CD4-positive, alpha-beta memory T cell (primary cell): ENCODE data around the gene CHST7. TPM values are rescaled to one million over a fixed set of nuclear protein-coding genes. Genes with fewer than 3 reads are reported as not detected.

Experiments used
- CTCF ChIA-PET: fragments of 350-600 bp; sonication (Branson Sonifier 250); formaldehyde crosslinking; loops from one replicate; lab custom pipeline; 2021; ENCODE audit warnings: inconsistent platforms; ENCODE audit not compliant: partially characterized antibody; lab: Charles Lee
- POLR2A ChIA-PET: fragments of 350-600 bp; sonication (Branson Sonifier 250); formaldehyde crosslinking; loops from one replicate; lab custom pipeline; 2021; ENCODE audit not compliant: partially characterized antibody; lab: Charles Lee
- DNase-seq, 5 donors: peaks; one replicate each; pipeline versions ENCODE4 v3.0.0 to v3.0.0-alpha.2; 2020 to 2022; ENCODE audit warnings: mixed read lengths in 1 of 5
- H3K27ac ChIP-seq: one replicate; pipeline ENCODE4 v1.7.0; 2013; ENCODE audit warnings: low read depth, low read length
- H3K27me3 ChIP-seq: 2 replicates; pipeline ENCODE4 v1.7.0; 2013; ENCODE audit warnings: mild to moderate bottlenecking, low read length, moderate library complexity; ENCODE audit not compliant: insufficient read depth
- H3K36me3 ChIP-seq: 2 replicates; pipeline ENCODE4 v1.7.0; 2013; ENCODE audit warnings: mild to moderate bottlenecking, low read length, moderate library complexity; ENCODE audit not compliant: insufficient read depth
- H3K4me1 ChIP-seq: 2 replicates; pipeline ENCODE4 v1.7.0; 2013; ENCODE audit warnings: mild to moderate bottlenecking, low read length, moderate library complexity; ENCODE audit not compliant: insufficient read depth
- H3K4me3 ChIP-seq, 2 donors: one replicate each; pipeline ENCODE4 v1.7.0; 2013; ENCODE audit warnings: low read length in 2 of 2, mild to moderate bottlenecking in 1 of 2
- H3K9me3 ChIP-seq, 2 donors: one replicate each; pipeline ENCODE4 v1.7.0; 2013; ENCODE audit warnings: low read length in 2 of 2, control low read depth in 1 of 2; ENCODE audit not compliant: control insufficient read depth in 1 of 2
- H3K27ac Mint-ChIP-seq, 7 donors: one replicate each; pipeline ENCODE4 v1.8.0; 2020 to 2021; ENCODE audit warnings: mixed read lengths in 7 of 7, mild to moderate bottlenecking in 6 of 7, inconsistent platforms in 3 of 7, moderate library complexity in 3 of 7
- H3K27me3 Mint-ChIP-seq, 2 donors: one replicate each; pipeline ENCODE4 v1.8.0; 2020 to 2021; ENCODE audit warnings: mixed read lengths in 2 of 2
- H3K36me3 Mint-ChIP-seq, 2 donors: one replicate each; pipeline ENCODE4 v1.8.0; 2020 to 2021; ENCODE audit warnings: mixed read lengths in 2 of 2, inconsistent platforms in 1 of 2, mild to moderate bottlenecking in 1 of 2
- H3K4me1 Mint-ChIP-seq, 4 donors: one replicate each; pipeline ENCODE4 v1.8.0; 2020 to 2021; ENCODE audit warnings: mixed read lengths in 4 of 4, mild to moderate bottlenecking in 1 of 4
- H3K4me3 Mint-ChIP-seq, 8 donors: one replicate each; pipeline ENCODE4 v1.8.0; 2020 to 2021; ENCODE audit warnings: mixed read lengths in 8 of 8, mild to moderate bottlenecking in 7 of 8, moderate library complexity in 6 of 8, inconsistent platforms in 3 of 8
- H3K9me3 Mint-ChIP-seq, 8 donors: one replicate each; pipeline ENCODE4 v1.8.0; 2020 to 2021; ENCODE audit warnings: mixed read lengths in 8 of 8, mild to moderate bottlenecking in 5 of 8, inconsistent platforms in 3 of 8, moderate library complexity in 1 of 8
- intact Hi-C: fragments of 100-400 bp; cut with micrococcal nuclease; formaldehyde crosslinking; loops from one replicate; pipeline ENCODE4 v1.15.1; 2023
- polyA plus RNA-seq, 2 donors: library from polyadenylated mRNA; unstranded; fragments of 300-500 nt; fragmentation: Illumina TruSeq; gene quantifications; one replicate each; pipeline ENCODE4 v1.2.3, GENCODE V29; 2021
- total RNA-seq, 2 experiments: library from RNA; stranded (reverse); gene quantifications; one replicate each; pipeline ENCODE4 v1.2.3, GENCODE V29; 2021

The CHST7 gene
- total and polyA plus RNA-seq, 4 experiments from 2014 or later: 8.9 to 16.2 (median 11.6) TPM

- H3K36me3 Mint-ChIP-seq: peaks cover 5% of the 10 kb centered on the region in 2 donors
- H3K4me3 Mint-ChIP-seq: peak overlapping the region; percentile 41 to 88 (median 58)
- Histone ChIP-seq H3K27ac (peak overlapping the region; percentile 47), H3K27me3 (no peaks in the 10 kb centered on the region), H3K4me1 (peaks cover 68% of the 10 kb centered on the region), H3K36me3 (no peaks in the 10 kb centered on the region), H3K9me3 (no peaks in the 10 kb centered on the region), H3K4me3 (peak overlapping the region in 1 of 2 donors; percentile 6)
- H3K9me3 Mint-ChIP-seq: no peaks in the 10 kb centered on the region
- H3K27me3 Mint-ChIP-seq: no peaks in the 10 kb centered on the region
- DNase-seq: no peak
- intact Hi-C loops: no loop called here
- CTCF ChIA-PET: interaction anchor here (1.1 to 6.5 kb wide), 5 partner anchors 9 to 55 kb away, joined by 3 to 39 read pairs (median 8); no protein-coding TSS in a partner anchor
- H3K4me1 Mint-ChIP-seq: peaks cover 25 to 73% (median 50%) of the 10 kb centered on the region in 4 donors
- H3K27ac Mint-ChIP-seq: peak overlapping the region; percentile 28 to 91 (median 85)
- POLR2A ChIA-PET: interaction anchor here (0.8 to 6.1 kb wide), 5 partner anchors 10 to 30 kb away, joined by 3 to 83 read pairs (median 8); partner anchors contain the start of gene CHST7
Observed at GRCh38 chrX:46587158-46587557, 13.6 kb downstream of the CHST7 start.

GRCh38 chrX:46587753-46588171, 14.2 kb downstream of the CHST7 start:
- POLR2A ChIA-PET: interaction anchor here (0.8 to 6.1 kb wide), 5 partner anchors 11 to 30 kb away, joined by 3 to 83 read pairs (median 8); partner anchors contain the start of gene CHST7
- intact Hi-C loops: loop anchor here (1.0 kb wide), 1 partner anchor 14 kb away; the partner anchor contains the start of gene CHST7
- H3K4me3 Mint-ChIP-seq: peak overlapping the region; percentile 75 to 88 (median 80)

GRCh38 chrX:46588263-46588662, 14.7 kb downstream of the CHST7 start:
- POLR2A ChIA-PET: interaction anchor here (0.7 to 6.1 kb wide), 5 partner anchors 11 to 1810 kb away, joined by 3 to 83 read pairs (median 8); partner anchors contain the start of gene CHST7
- Mint-ChIP-seq H3K9me3 (no peaks in the 10 kb centered on the region), H3K27ac (peak overlapping the region; percentile 89 to 94 (median 91)), H3K27me3 (no peaks in the 10 kb centered on the region), H3K36me3 (peaks cover 5% of the 10 kb centered on the region in 2 donors), H3K4me1 (peaks cover 23 to 68% (median 45%) of the 10 kb centered on the region in 4 donors), H3K4me3 (peak overlapping the region; percentile 75 to 88 (median 80))
- Histone ChIP-seq H3K36me3 (no peaks in the 10 kb centered on the region), H3K27ac (peak overlapping the region; percentile 47), H3K4me3 (peak overlapping the region in 1 of 2 donors; percentile 6), H3K27me3 (no peaks in the 10 kb centered on the region), H3K4me1 (peaks cover 61% of the 10 kb centered on the region), H3K9me3 (no peaks in the 10 kb centered on the region)
- DNase-seq: peak in 4 of 5 donors; percentile 35 to 65 (median 38)
- intact Hi-C loops: loop anchor here (1.0 kb wide), 1 partner anchor 15 kb away; the partner anchor contains the start of gene CHST7
- CTCF ChIA-PET: interaction anchor here (1.1 to 6.5 kb wide), 4 partner anchors 8 to 54 kb away, joined by 3 to 39 read pairs (median 8); no protein-coding TSS in a partner anchor

More at GRCh38 chrX:46587753-46588171, 14.2 kb downstream of the CHST7 start:
- no peaks in the 10 kb centered on the region for H3K9me3 Mint-ChIP-seq
- Histone ChIP-seq H3K9me3 (no peaks in the 10 kb centered on the region), H3K4me3 (peak overlapping the region; percentile 6 to 32), H3K27me3 (no peaks in the 10 kb centered on the region), H3K36me3 (no peaks in the 10 kb centered on the region), H3K4me1 (peaks cover 62% of the 10 kb centered on the region), H3K27ac (peak overlapping the region; percentile 47)
- H3K27ac Mint-ChIP-seq: peak overlapping the region; percentile 89 to 94 (median 91)
- no peak for DNase-seq
- no peaks in the 10 kb centered on the region for H3K27me3 Mint-ChIP-seq
- CTCF ChIA-PET: interaction anchor here (1.1 to 6.5 kb wide), 5 partner anchors 9 to 54 kb away, joined by 3 to 39 read pairs (median 8); no protein-coding TSS in a partner anchor
- peaks cover 23 to 72% (median 47%) of the 10 kb centered on the region in 4 donors for H3K4me1 Mint-ChIP-seq
- peaks cover 5% of the 10 kb centered on the region in 2 donors for H3K36me3 Mint-ChIP-seq

- Mint-ChIP-seq H3K4me3 (peak overlapping the region in 7 of 8 donors; percentile 2 to 54 (median 42)), H3K27ac (peak overlapping the region in 5 of 7 donors; percentile 38 to 91 (median 58)), H3K9me3 (no peaks in the 10 kb centered on the region), H3K36me3 (peaks cover 3 to 5% of the 10 kb centered on the region in 2 donors), H3K27me3 (no peaks in the 10 kb centered on the region), H3K4me1 (peaks cover 19 to 64% (median 44%) of the 10 kb centered on the region in 4 donors)
- Histone ChIP-seq H3K4me1 (peaks cover 54% of the 10 kb centered on the region), H3K36me3 (no peaks in the 10 kb centered on the region), H3K27ac (no peak overlapping the region), H3K9me3 (no peaks in the 10 kb centered on the region), H3K4me3 (no peak overlapping the region), H3K27me3 (no peaks in the 10 kb centered on the region)
- intact Hi-C loops: no loop called here
- POLR2A ChIA-PET: interaction anchor here (0.8 to 6.1 kb wide), 6 partner anchors 10 to 52 kb away, joined by 3 to 83 read pairs (median 6); partner anchors contain the start of gene CHST7
- CTCF ChIA-PET: interaction anchor here (1.2 to 6.5 kb wide), 4 partner anchors 9 to 52 kb away, joined by 3 to 39 read pairs (median 3); no protein-coding TSS in a partner anchor
- no peak for DNase-seq
Observed at GRCh38 chrX:46589977-46590723, 16.6 kb downstream of the CHST7 start.

DNA sequence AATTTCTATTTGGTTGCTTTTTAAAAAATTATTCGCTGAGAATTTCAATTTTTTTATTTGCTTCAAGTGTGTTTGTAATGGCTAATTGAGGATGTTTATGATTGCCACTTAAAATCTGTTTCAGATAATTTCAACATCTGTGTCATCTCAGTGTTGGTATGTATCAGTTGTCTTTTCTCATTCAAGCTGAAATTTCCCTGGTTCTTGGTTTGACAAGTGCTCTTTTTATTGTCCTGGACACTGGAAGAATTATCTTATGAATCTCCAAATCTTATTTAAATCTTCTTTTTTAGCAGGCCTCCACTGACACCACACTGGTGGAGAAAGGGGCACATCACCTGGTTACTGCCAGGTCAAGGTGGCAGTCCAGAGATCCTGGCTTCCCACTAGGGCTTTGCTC, 21.5 kb downstream of the CHST7 start:
- ChIA-PET POLR2A (no interaction called here), CTCF (no interaction called here)
- Histone ChIP-seq H3K4me3 (no peak overlapping the region), H3K27ac (no peak overlapping the region), H3K4me1 (peaks cover 14% of the 10 kb centered on the region), H3K36me3 (no peaks in the 10 kb centered on the region), H3K27me3 (no peaks in the 10 kb centered on the region), H3K9me3 (no peaks in the 10 kb centered on the region)
- H3K4me1 Mint-ChIP-seq: peaks cover 11 to 34% (median 20%) of the 10 kb centered on the region in 4 donors
- peaks cover 8% of the 10 kb centered on the region in 2 donors for H3K36me3 Mint-ChIP-seq
- H3K27ac Mint-ChIP-seq: no peak overlapping the region
- no peaks in the 10 kb centered on the region for H3K27me3 Mint-ChIP-seq
- intact Hi-C loops: no loop called here
- H3K9me3 Mint-ChIP-seq: no peaks in the 10 kb centered on the region
- H3K4me3 Mint-ChIP-seq: no peak overlapping the region
- DNase-seq: no peak

- H3K4me3 ChIP-seq: no peak overlapping the region
- H3K27me3 ChIP-seq: no peaks in the 10 kb centered on the region
- Mint-ChIP-seq H3K36me3 (peaks cover 3 to 14% of the 10 kb centered on the region in 2 donors), H3K4me1 (peaks cover 8 to 19% (median 11%) of the 10 kb centered on the region in 4 donors), H3K27ac (no peak overlapping the region), H3K27me3 (no peaks in the 10 kb centered on the region), H3K9me3 (no peaks in the 10 kb centered on the region), H3K4me3 (no peak overlapping the region)
- CTCF ChIA-PET: interaction anchor here (1.1 kb wide), 1 partner anchor 10 kb away, joined by 3 read pairs; no protein-coding TSS in a partner anchor
- no peak for DNase-seq
- H3K27ac ChIP-seq: no peak overlapping the region
- POLR2A ChIA-PET: interaction anchor here (1.2 to 1.9 kb wide), 2 partner anchors 15 to 18 kb away, joined by 5 read pairs; no protein-coding TSS in a partner anchor
- intact Hi-C loops: no loop called here
- peaks cover 3% of the 10 kb centered on the region for H3K4me1 ChIP-seq
- H3K9me3 ChIP-seq: no peaks in the 10 kb centered on the region
- H3K36me3 ChIP-seq: no peaks in the 10 kb centered on the region
Observed at GRCh38 chrX:46597208-46597607, 23.6 kb downstream of the CHST7 start.
